HG03159 (cell line): ENCODE results near the gene KIRREL3.

ENCODE experiments used
- ATAC-seq: cut with Tn5 transposase; IDR thresholded peaks from one replicate; pipeline ENCODE4 v1.9.1; 2021; ENCODE audit warnings: mild to moderate bottlenecking, moderate library complexity; ENCODE audit not compliant: unreplicated experiment

Gene KIRREL3

GRCh38 chr11:126837581-126837980 is 163.0 kb downstream of the KIRREL3 start:
- ATAC-seq = no peak

GRCh38 chr11:126834573-126834972 is 166.0 kb downstream of the KIRREL3 start:
- ATAC-seq = no peak

GRCh38 chr11:126834149-126834548 is 166.4 kb downstream of the KIRREL3 start:
- no peak for ATAC-seq

GRCh38 chr11:126833065-126833464 is 167.5 kb downstream of the KIRREL3 start:
- ATAC-seq = no peak

GRCh38 chr11:126832387-126832786 is 168.2 kb downstream of the KIRREL3 start:
- ATAC-seq = no peak

- no peak for ATAC-seq
Measured at GRCh38 chr11:126830216-126830806, 170.3 kb downstream of the KIRREL3 start.

- ATAC-seq = no peak
Measured at GRCh38 chr11:126829716-126830115, 170.9 kb downstream of the KIRREL3 start.

GRCh38 chr11:126824035-126824607 is 176.4 kb downstream of the KIRREL3 start:
- ATAC-seq = no peak

GRCh38 chr11:126823274-126823673 is 177.3 kb downstream of the KIRREL3 start:
- ATAC-seq = no peak

- ATAC-seq = no peak
Measured at GRCh38 chr11:126821827-126822226, 178.7 kb downstream of the KIRREL3 start.

- no peak for ATAC-seq
Measured at GRCh38 chr11:126819194-126819593, 181.4 kb downstream of the KIRREL3 start.

GRCh38 chr11:126817523-126818450 is 182.8 kb downstream of the KIRREL3 start:
- ATAC-seq = no peak

GRCh38 chr11:126817096-126817495 is 183.5 kb downstream of the KIRREL3 start:
- ATAC-seq = no peak

GRCh38 chr11:126816645-126817044 is 183.9 kb downstream of the KIRREL3 start:
- ATAC-seq = no peak

GRCh38 chr11:126815111-126815510 is 185.5 kb downstream of the KIRREL3 start:
- no peak for ATAC-seq

- ATAC-seq = no peak
Measured at GRCh38 chr11:126810776-126811175, 189.8 kb downstream of the KIRREL3 start.

GRCh38 chr11:126809514-126810289 is 190.9 kb downstream of the KIRREL3 start:
- ATAC-seq = no peak

- ATAC-seq = no peak
Measured at GRCh38 chr11:126808836-126809235, 191.7 kb downstream of the KIRREL3 start.

- no peak for ATAC-seq
Measured at GRCh38 chr11:126808296-126808695, 192.3 kb downstream of the KIRREL3 start.

- ATAC-seq = no peak
Measured at GRCh38 chr11:126805870-126806269, 194.7 kb downstream of the KIRREL3 start.

GRCh38 chr11:126804363-126804762 is 196.2 kb downstream of the KIRREL3 start:
- no peak for ATAC-seq
